GM19025 (cell line): ENCODE data around the gene ANO5.

Experiments used
- ATAC-seq: cut with Tn5 transposase; IDR thresholded peaks from one replicate; pipeline ENCODE4 v1.9.1; 2021; ENCODE audit warnings: mild to moderate bottlenecking, low read depth, moderate library complexity; ENCODE audit not compliant: unreplicated experiment

ANO5 gene

GRCh38 chr11:22317656-22318055 lies 124.8 kb downstream of the ANO5 start:
- ATAC-seq: no peak

- no peak for ATAC-seq
Observed at GRCh38 chr11:22331771-22332170, 138.9 kb downstream of the ANO5 start.
